Measurements from ENCODE around the gene TOX2.

The TOX2 gene

DNA sequence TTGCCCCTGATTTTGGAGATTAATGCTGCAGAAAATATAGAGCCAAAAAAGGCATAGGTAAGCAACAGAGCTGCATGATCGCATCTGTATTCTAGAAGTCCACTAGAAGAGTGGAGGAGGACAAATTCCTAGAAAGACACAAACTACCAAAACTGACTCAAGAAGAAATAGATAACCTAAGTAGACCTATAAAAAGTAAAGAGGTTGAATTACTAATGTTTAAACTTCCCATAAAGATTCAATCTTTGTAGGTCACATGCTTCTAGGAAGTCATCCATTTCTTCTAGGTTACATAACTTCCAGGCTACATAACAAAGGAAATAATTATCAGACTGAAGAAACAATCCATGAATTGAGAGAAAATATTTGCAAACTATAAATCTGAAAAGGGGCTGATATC is 187.9 kb downstream of the TOX2 start:
- H3K27me3 ChIP-seq (ENCODE audit: control insufficient read depth, insufficient read depth, low read length): no peaks in the 10 kb centered on the region
- H3K36me3 ChIP-seq (ENCODE audit: control insufficient read depth, low read depth, low read length): no peaks in the 10 kb centered on the region
- H3K27ac ChIP-seq (ENCODE audit: low read length): no peak overlapping the region
- H3K9ac ChIP-seq (ENCODE audit: low read length): no peak overlapping the region
- H3K9me3 ChIP-seq (ENCODE audit: control insufficient read depth, low read depth, low read length): no peaks in the 10 kb centered on the region
- H3K4me1 ChIP-seq (ENCODE audit: control insufficient read depth, low read depth, low read length): no peaks in the 10 kb centered on the region
- no peak overlapping the region for H3K4me3 ChIP-seq (ENCODE audit: low read length)

DNA sequence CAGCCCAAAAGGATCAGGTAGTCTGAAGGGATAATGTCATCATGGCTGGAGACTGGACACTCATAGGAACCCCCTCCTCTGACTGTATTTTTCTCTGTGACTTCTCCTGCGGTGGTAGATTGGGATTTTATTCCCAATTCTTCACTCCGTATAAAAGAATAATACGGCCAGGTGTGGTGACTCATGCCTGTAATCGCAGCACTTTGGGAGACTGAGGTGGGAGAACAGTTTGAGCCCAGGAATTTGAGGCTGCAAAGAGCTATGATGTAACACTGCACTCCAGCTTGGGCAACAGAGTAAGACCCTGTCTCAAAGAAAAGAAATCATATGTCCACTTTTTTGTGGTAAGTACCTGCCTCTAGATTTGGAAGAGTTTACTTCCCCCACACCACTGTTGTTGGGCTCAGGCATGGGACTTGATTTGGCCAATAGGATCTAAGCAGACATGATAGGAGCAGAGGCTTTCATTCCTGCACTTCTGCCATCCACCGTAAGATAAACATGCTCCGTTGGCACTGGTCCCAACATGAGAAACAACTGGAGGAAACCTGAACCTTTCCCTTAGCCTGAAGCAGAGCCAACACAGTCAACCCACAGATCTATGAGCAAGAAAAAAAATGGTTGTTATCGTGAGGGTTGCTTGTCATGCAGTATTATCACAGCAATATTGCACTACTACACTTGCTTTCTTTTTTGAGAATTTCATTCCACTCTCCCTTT is 190.3 kb downstream of the TOX2 start:
- no peaks in the 10 kb centered on the region for H3K27me3 ChIP-seq (ENCODE audit: control insufficient read depth, insufficient read depth, low read length)
- no peak overlapping the region for H3K4me3 ChIP-seq (ENCODE audit: low read length)
- peaks cover 6% of the 10 kb centered on the region for H3K9me3 ChIP-seq (ENCODE audit: control insufficient read depth, low read depth, low read length)
- H3K27ac ChIP-seq (ENCODE audit: low read length): no peak overlapping the region
- no peaks in the 10 kb centered on the region for H3K4me1 ChIP-seq (ENCODE audit: control insufficient read depth, low read depth, low read length)
- no peaks in the 10 kb centered on the region for H3K36me3 ChIP-seq (ENCODE audit: control insufficient read depth, low read depth, low read length)
- H3K9ac ChIP-seq (ENCODE audit: low read length): no peak overlapping the region

DNA sequence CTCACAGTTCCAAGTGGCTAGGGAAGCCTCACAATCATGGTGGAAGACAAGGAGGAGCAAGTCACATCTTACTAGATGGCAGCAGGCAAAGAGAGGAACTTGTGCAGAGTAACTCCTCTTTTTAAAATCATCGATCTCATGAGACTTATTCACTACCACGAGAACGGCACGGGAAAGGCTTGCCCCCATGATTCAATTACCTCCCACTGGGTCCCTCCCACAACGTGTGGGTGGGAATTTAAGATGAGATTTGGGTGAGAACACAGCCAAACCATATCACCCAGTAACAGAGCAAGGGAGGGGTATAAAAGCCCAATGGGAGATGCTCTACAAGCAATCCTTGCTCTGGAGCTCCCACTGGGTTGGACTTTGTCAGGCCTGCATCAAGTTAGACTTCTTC is 192.0 kb downstream of the TOX2 start:
- H3K4me1 ChIP-seq (ENCODE audit: control insufficient read depth, low read depth, low read length): no peaks in the 10 kb centered on the region
- no peak overlapping the region for H3K27ac ChIP-seq (ENCODE audit: low read length)
- no peaks in the 10 kb centered on the region for H3K27me3 ChIP-seq (ENCODE audit: control insufficient read depth, insufficient read depth, low read length)
- H3K9ac ChIP-seq (ENCODE audit: low read length): no peak overlapping the region
- H3K4me3 ChIP-seq (ENCODE audit: low read length): no peak overlapping the region
- peaks cover 6% of the 10 kb centered on the region for H3K9me3 ChIP-seq (ENCODE audit: control insufficient read depth, low read depth, low read length)
- H3K36me3 ChIP-seq (ENCODE audit: control insufficient read depth, low read depth, low read length): no peaks in the 10 kb centered on the region

GRCh38 chr20:44109951-44110361 is 195.3 kb downstream of the TOX2 start:
- Histone ChIP-seq H3K4me3 (ENCODE audit: low read length) (no peak overlapping the region), H3K36me3 (ENCODE audit: control insufficient read depth, low read depth, low read length) (no peaks in the 10 kb centered on the region), H3K27ac (ENCODE audit: low read length) (no peak overlapping the region), H3K9me3 (ENCODE audit: control insufficient read depth, low read depth, low read length) (peaks cover 6% of the 10 kb centered on the region), H3K9ac (ENCODE audit: low read length) (no peak overlapping the region), H3K27me3 (ENCODE audit: control insufficient read depth, insufficient read depth, low read length) (no peaks in the 10 kb centered on the region), H3K4me1 (ENCODE audit: control insufficient read depth, low read depth, low read length) (no peaks in the 10 kb centered on the region)

DNA sequence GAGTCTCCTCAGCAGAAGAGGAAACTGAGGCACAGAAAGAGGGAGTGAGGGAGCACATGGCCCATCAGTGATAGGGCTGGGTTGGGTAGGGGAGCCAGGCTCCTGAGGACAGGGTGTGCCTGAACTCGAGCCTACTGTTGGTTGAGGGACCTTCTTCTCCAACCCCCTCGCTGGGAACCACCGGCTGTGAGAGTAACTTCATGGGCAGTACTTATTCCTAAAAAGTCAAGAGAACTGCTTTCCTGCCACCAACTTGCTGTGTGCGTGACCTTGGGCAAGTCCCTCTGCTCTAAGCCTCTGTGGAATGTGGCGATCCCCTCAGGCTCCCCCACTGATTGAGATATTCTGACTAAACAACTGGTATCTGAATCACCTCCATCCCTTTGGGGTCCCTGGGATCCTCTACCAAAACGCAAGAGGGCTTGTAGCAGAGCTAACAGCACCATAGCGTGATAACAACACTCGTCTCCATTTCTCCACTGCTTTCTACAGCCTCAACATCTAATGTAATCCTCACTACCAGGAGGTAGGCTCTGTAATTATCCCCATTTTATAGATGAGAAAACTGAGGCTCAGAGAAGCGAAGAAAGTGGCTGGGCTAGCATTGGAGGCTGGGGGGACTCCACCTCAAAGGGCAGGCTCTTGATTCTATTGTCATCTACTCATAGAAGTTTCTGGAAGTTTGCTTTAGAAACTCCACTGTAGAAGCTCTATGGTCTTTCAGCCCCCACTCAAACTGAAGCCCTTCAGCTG is 196.3 kb downstream of the TOX2 start:
- Histone ChIP-seq H3K27ac (ENCODE audit: low read length) (no peak overlapping the region), H3K4me3 (ENCODE audit: low read length) (no peak overlapping the region), H3K4me1 (ENCODE audit: control insufficient read depth, low read depth, low read length) (no peaks in the 10 kb centered on the region), H3K27me3 (ENCODE audit: control insufficient read depth, insufficient read depth, low read length) (no peaks in the 10 kb centered on the region), H3K9ac (ENCODE audit: low read length) (no peak overlapping the region), H3K9me3 (ENCODE audit: control insufficient read depth, low read depth, low read length) (peaks cover 6% of the 10 kb centered on the region), H3K36me3 (ENCODE audit: control insufficient read depth, low read depth, low read length) (no peaks in the 10 kb centered on the region)

DNA sequence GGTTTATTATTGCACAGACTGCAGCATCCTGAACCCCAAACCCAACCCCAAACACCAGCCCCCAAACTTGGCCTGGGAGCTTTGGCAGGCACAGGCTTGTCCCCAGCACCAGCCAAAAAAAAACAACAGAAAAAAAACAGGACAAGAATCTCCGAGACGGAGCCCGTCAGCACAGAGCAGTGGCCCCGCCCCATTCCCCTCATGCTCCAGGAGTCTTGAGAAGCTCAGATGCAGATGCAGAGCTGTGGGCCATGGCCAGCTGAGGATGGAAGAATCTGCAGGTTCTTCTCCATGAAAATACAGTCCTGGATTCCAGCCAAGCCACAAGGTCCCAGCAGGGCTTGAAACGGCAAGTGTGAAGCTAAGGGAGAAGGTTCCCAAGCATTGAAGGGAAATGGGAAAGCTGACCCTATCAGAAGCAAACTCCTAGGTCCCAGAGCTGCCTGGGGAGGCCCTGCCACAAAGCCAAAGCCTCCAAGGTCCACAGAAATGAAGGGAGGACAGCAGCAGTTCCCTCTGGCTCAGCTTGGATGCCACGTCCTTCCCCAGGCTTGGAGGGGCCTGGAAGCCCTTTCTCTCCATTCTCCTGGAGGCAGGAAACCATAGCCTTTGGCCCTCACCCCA is 197.2 kb downstream of the TOX2 start:
- H3K27me3 ChIP-seq (ENCODE audit: control insufficient read depth, insufficient read depth, low read length): no peaks in the 10 kb centered on the region
- H3K4me3 ChIP-seq (ENCODE audit: low read length): no peak overlapping the region
- H3K36me3 ChIP-seq (ENCODE audit: control insufficient read depth, low read depth, low read length): no peaks in the 10 kb centered on the region
- no peaks in the 10 kb centered on the region for H3K4me1 ChIP-seq (ENCODE audit: control insufficient read depth, low read depth, low read length)
- H3K27ac ChIP-seq (ENCODE audit: low read length): no peak overlapping the region
- no peak overlapping the region for H3K9ac ChIP-seq (ENCODE audit: low read length)
- peaks cover 6% of the 10 kb centered on the region for H3K9me3 ChIP-seq (ENCODE audit: control insufficient read depth, low read depth, low read length)

DNA sequence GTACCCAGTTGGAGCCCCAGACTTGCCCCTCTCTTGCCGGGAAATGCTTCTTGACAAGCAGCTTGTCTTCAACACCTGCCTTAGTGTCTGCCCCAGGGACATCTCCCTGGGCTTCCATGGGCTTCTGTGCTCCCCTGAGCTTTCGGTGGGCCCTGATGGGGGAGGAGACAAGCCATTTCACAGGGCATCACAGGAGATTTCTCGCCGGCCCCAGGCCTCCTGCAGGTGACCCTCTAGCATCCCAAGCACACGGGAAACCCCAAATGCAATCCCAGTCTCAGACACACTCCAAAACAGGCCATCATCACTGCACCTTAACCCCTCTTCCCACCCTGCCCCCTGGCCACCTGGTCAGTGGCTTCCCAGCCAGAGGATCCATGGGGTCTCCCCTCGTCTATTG is 197.8 kb downstream of the TOX2 start:
- Histone ChIP-seq H3K4me1 (ENCODE audit: control insufficient read depth, low read depth, low read length) (no peaks in the 10 kb centered on the region), H3K9ac (ENCODE audit: low read length) (no peak overlapping the region), H3K9me3 (ENCODE audit: control insufficient read depth, low read depth, low read length) (peaks cover 6% of the 10 kb centered on the region), H3K27ac (ENCODE audit: low read length) (no peak overlapping the region), H3K36me3 (ENCODE audit: control insufficient read depth, low read depth, low read length) (no peaks in the 10 kb centered on the region), H3K27me3 (ENCODE audit: control insufficient read depth, insufficient read depth, low read length) (no peaks in the 10 kb centered on the region), H3K4me3 (ENCODE audit: low read length) (no peak overlapping the region)

DNA sequence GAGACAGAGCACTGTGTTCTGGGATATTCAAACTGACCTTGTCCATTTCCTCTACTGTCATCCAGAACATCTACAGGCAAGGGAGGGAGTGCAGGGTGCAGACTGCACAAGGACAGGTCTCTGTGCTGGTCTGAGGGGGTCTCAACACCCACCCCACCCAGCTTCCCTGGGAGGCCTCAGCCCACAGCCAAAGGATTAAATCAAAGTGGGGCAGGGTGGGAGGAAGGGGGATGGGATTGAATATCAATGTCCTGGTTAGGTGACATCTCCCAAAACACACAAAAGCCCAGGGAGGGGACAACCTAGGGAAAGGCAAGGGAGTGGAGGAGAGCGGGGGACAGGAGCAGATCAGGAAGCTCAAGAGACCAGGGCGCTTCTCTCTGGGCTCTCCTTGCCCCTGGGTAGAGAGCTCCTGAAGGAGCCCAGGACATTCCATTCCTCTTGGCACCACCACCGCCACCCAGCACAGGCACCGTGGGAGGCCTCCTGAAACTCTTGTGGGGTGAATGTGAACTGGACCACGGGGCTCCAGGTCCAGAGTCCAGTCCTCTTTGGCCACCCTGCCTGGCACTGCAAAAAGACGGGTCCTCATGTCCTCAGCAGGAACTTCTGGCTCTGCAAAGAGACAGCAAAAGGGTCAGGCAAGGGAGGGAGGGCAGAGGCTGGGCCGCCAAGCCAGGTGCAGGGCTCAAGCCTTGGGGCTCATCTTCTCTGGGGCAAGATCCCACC is 198.4 kb downstream of the TOX2 start:
- Histone ChIP-seq H3K9me3 (ENCODE audit: control insufficient read depth, low read depth, low read length) (peaks cover 3% of the 10 kb centered on the region), H3K9ac (ENCODE audit: low read length) (no peak overlapping the region)

GRCh38 chr20:44113618-44114376 is 199.1 kb downstream of the TOX2 start:
- no peaks in the 10 kb centered on the region for H3K4me1 ChIP-seq (ENCODE audit: control insufficient read depth, low read depth, low read length)
- no peaks in the 10 kb centered on the region for H3K36me3 ChIP-seq (ENCODE audit: control insufficient read depth, low read depth, low read length)
- no peaks in the 10 kb centered on the region for H3K27me3 ChIP-seq (ENCODE audit: control insufficient read depth, insufficient read depth, low read length)
- no peaks in the 10 kb centered on the region for H3K9me3 ChIP-seq (ENCODE audit: control insufficient read depth, low read depth, low read length)
- H3K27ac ChIP-seq (ENCODE audit: low read length): no peak overlapping the region
- no peak overlapping the region for H3K9ac ChIP-seq (ENCODE audit: low read length)
- no peak overlapping the region for H3K4me3 ChIP-seq (ENCODE audit: low read length)

More for the DNA sequence above, 198.4 kb downstream of the TOX2 start:
- no peaks in the 10 kb centered on the region for H3K36me3 ChIP-seq (ENCODE audit: control insufficient read depth, low read depth, low read length)
- H3K27ac ChIP-seq (ENCODE audit: low read length): no peak overlapping the region
- no peaks in the 10 kb centered on the region for H3K27me3 ChIP-seq (ENCODE audit: control insufficient read depth, insufficient read depth, low read length)
- no peak overlapping the region for H3K4me3 ChIP-seq (ENCODE audit: low read length)
- H3K4me1 ChIP-seq (ENCODE audit: control insufficient read depth, low read depth, low read length): no peaks in the 10 kb centered on the region

GRCh38 chr20:44115181-44115580 is 200.5 kb downstream of the TOX2 start:
- H3K4me3 ChIP-seq (ENCODE audit: low read length): no peak overlapping the region
- H3K9ac ChIP-seq (ENCODE audit: low read length): no peak overlapping the region
- no peaks in the 10 kb centered on the region for H3K4me1 ChIP-seq (ENCODE audit: control insufficient read depth, low read depth, low read length)
- H3K27ac ChIP-seq (ENCODE audit: low read length): no peak overlapping the region
- H3K27me3 ChIP-seq (ENCODE audit: control insufficient read depth, insufficient read depth, low read length): no peaks in the 10 kb centered on the region
- no peaks in the 10 kb centered on the region for H3K36me3 ChIP-seq (ENCODE audit: control insufficient read depth, low read depth, low read length)
- no peaks in the 10 kb centered on the region for H3K9me3 ChIP-seq (ENCODE audit: control insufficient read depth, low read depth, low read length)

Data from iPS-18a (cell line).